Astrocyte of the cerebellum (primary cell): ENCODE results near the gene KCTD16.

Experiments used
- DNase-seq: peaks from one replicate; pipeline ENCODE4 v3.0.0-alpha.2; 2011; ENCODE audit warnings: low read depth
- H3K4me3 ChIP-seq: 2 replicates; pipeline ENCODE4 v1.5.1; 2011; ENCODE audit warnings: mild to moderate bottlenecking, low read depth, low read length, moderate library complexity
- CTCF ChIP-seq: IDR thresholded peaks from 2 replicates; pipeline ENCODE4 v1.5.1; 2012; ENCODE audit warnings: low read length, low read depth, moderate library complexity, mild to moderate bottlenecking; ENCODE audit errors: missing control alignments
- in situ Hi-C: cut with HindIII; loops from 2 replicates; pipeline ENCODE4 v1.10.0; 2017; ENCODE audit warnings: low sequenced_read_pairs

KCTD16 gene

DNA sequence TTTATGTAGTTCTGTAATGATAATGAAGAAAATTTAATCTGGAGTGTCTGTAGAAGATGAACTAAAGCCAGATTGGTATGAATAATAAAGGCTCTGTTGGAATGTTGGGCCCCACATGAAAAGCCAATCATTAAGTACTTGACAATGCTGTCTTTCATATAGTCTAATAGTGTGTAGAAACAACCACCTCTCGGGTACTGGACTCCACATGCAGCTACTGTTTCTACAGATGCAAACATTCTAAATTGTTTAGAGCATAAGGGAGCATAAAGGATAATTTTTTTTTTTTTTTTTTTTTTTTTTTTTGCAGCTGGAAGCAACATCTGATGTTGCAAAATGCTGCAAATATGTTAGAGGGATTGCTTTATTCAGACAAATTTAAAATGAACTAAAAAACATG is 354.3 kb downstream of the KCTD16 start:
- in situ Hi-C loops, result no loop called here
- DNase-seq, result no peak
- no peak for TF ChIP-seq CTCF
- H3K4me3 ChIP-seq, result no peak overlapping the region

DNA sequence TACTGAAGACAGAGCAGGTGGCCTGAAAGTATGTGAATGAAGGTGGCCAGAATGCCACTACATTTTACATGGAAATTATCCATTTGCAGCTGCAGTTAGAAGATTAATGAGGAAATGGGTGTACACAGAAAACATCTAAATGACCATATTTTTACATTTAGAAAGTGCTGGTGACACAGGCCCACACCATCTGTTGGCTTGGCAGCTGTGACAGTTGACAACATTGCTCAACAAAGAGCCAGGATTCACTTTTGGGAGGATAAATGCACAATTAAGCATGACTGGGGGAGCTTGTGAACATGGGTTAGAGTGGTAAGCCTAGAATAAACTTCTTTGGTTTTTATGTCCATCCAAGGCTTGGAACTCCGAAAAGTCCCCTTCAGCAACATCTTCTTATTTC is 360.5 kb downstream of the KCTD16 start:
- in situ Hi-C loops, result no loop called here
- no peak for TF ChIP-seq CTCF
- no peak overlapping the region for H3K4me3 ChIP-seq
- no peak for DNase-seq
